Non-pigmented ciliary epithelial cell (primary cell): Measurements from ENCODE around the gene RABGAP1.

Experiments
- DNase-seq: peaks from one replicate; pipeline ENCODE4 v3.0.0-alpha.2; 2010; ENCODE audit warnings: low read depth

Gene RABGAP1

DNA sequence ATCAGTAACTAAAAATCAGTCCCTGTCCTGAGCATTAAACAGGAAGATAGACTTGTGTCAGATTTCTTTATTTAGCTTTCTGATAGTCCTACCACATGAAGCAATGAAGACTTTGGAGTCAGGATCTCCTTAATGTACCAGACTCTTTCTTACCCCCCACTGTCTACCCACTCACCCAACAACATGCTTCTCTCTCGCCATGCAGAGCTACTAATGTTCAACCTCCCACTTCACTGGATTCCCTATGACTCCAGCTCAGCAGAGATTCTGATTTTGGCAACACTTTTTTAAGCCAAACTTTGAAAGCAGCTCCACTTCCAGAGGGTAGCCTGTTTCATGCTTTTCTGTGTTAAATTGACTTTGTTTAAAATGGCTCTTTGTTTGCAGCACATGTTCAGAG is 143.4 kb downstream of the RABGAP1 start:
- DNase-seq, result no peak

DNA sequence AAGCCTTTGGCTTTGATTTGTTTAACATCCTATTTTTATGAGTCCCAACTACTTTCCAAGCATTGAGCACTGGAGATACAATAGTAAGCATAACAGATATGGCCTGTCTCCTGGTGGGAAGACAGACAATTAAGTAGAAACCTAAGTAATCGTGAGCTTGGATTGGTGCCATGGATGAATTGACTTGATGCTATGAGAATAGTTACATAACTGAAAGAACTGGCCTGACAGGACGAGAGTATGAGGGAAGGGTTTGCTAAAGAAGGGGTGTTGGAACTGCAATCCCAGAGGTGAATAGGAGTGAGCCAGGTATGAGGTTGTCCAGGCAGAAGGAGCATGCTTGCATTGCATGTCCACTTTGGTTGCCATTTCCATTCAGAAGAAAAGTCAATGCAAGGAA is 145.1 kb downstream of the RABGAP1 start:
- no peak for DNase-seq

DNA sequence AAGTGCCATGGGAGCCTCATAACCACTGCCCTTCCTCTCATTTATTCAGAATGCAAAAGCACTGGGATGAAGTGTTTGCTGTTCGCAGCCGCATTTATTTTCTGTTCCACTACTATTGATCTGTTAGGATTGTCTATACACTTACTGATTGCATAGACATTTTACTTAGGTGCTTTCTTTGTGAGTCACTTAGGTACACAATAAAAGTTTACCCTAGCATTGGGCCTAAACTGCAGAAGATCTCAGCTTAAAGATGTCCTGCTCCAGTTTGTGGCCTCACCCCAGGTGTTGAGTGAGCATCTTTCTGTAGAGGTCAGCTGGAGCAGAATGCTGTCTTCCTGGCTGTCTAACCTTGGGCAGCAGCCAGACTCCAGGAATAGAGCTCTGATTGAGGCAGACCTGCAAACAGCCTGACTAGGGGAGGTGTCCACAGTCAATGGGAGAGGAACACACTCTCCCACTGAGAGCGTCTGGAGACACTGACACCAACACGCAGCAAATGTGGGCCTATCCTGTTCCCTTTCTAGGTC is 146.6 kb downstream of the RABGAP1 start:
- DNase-seq, result no peak

DNA sequence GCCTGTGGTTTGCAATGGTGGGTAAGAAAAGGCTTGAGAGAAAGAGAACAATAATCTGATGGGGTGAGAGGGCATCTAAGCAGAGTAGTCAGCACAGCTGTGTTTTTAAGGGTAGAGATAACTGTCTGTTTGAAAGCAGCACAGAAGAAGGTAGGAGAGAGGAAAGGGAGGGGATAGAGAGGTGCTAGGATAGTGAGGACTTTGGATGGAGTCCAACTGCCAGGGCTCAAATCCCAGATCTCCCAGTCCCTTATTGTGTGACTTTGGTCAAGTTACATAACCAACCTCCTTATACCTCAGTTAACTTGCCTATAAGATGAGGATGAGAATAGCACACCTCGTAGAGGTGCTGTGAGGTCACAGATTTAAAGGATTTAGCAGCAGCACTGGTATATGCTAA is 148.2 kb downstream of the RABGAP1 start:
- DNase-seq, result no peak

- no peak for DNase-seq
Observed at GRCh38 chr9:123089790-123090189, 149.0 kb downstream of the RABGAP1 start.

GRCh38 chr9:123090198-123090896 is 149.5 kb downstream of the RABGAP1 start:
- DNase-seq, result no peak

DNA sequence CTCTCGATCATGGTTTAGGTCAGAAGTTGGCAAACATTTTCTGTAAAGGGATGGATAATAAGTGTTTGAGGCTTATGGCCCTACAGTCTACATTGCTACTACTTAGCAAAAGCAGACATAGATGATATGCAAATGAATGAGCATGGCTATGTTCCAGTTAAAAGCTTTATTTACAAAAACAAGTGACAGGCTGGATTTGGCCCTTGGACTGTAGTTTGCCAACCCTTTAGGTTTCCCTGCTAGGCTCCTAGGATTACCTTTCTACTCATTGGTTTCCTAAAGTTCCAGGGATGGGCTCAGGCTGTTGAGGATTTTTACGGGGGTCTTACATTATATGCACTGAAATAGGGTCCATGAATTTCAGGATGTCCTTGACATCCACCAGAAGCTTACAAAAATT is 150.1 kb downstream of the RABGAP1 start:
- DNase-seq, result no peak

DNA sequence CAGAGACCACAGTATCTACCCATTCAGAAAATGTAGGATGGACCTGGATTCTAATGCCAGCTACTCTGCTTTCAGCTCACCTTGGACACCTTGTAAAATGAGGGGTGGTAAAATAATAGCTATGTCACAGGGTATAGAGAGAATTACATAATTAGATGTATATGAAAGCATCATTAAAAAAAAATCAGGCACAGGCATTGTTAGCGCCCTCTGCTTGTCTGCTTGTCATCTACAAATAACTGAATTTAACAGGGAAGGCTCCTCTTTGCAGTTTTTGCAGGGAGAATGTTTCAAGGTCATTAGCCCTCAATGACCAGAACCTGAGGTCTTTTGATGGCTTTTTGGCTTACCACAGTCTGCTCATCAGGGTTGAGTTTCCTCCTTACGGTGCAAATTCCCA is 150.6 kb downstream of the RABGAP1 start:
- DNase-seq, result no peak

- DNase-seq, result no peak
Observed at GRCh38 chr9:123093141-123093540, 152.3 kb downstream of the RABGAP1 start.

- DNase-seq, result no peak
Observed at GRCh38 chr9:123096987-123097386, 156.2 kb downstream of the RABGAP1 start.

DNA sequence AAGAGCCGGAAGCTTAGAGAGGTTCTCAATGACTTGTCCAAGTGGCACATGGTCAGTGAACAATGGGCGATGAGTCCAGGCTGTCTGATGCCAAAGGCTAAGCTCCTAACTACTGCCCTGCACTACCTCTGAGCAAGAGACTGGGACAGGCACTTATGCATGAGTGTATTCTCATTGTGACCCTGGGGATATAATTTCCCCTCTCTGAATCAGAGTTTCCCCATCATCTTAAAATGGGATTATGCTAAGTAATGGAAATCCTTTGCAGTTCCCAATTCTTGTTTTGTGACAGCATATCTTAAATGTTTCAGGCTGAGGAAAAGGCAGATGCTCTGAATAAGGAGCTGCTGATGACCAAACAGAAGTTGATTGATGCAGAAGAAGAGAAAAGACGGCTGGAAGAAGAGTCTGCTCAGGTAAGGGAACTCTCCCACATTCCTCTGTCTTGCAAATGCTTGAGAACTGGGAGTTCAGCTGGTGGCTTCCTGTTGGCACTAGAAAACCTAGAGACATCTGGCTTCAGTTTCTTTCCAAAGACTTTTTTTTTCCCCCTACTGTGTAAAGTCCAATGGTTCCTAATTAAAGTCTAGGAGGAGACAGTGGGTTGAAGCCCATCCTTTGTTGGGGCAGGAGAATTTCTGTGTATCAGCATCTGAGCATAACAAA is 156.7 kb downstream of the RABGAP1 start:
- no peak for DNase-seq

DNA sequence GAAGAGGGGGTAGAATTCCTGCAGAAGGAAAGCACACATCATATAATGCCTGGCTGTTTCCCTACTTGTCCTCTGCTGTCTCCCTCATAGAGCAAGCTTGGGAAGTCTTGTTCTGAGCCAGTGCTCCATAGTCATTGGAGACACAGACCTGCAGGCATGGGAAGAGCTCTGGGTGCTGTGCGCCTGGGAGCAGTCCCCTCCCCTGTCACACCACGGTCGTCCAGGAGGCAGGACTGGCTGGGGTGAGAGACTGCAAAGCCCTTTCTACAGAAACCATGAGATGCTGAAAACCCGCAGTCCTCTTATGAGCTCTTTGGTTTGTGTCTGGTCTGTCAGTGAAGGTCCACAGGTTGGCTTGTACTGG is 157.3 kb downstream of the RABGAP1 start:
- no peak for DNase-seq

GRCh38 chr9:123099042-123099441 is 158.2 kb downstream of the RABGAP1 start:
- no peak for DNase-seq

DNA sequence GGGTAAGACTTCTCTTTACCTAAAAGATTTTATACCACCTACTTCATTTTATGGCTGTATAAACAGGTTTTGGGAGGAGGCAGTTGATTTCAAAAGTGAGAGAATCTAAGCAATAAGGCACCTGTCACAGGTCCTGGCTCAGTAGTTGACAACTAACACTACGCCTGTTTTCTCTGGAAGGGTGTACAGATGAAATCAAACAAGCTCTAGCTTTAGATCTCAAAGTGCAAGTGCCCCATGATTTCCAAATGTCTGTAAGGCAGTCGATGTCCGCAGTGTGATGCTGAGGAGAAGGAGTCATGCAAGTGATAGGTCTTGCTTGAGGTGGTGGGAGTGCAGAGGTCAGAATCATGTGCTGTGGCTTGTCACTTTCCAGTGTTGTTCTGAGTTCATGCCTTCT is 158.7 kb downstream of the RABGAP1 start:
- no peak for DNase-seq

DNA sequence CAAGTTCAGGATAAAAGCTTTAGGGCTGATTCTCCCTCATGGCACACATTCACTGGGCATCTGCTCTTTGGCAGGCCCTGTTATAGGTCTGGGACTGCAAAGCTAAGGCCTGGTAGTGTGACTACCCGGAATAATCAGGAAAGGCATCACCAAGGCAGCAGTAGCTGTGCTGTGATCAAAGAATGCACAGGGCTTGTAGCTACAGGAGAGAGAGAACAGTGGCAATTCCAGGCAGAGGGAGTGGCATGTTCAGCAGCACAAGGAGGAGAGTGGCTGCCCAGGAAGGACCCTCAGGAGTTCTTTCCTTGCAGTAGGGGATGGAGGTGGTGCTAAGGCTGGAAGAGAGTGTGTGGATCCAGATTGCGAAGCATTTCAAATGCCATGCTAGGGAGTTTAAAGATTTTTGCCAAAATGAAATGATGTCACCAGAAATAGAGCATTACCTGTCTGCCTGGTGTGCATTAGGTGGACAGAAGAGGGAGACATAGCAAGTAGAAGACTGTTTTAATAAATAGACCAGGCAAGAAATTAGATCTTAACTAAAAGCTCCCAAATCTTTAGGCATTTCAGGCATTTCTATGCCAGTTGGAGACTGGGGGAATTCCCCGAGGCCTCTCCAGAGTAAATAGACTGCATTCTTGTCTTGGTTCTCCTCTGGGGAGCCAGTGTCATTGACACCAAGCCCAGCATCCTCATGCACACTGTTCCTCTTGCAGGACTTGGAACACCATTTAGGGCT is 161.7 kb downstream of the RABGAP1 start:
- DNase-seq, result no peak

GRCh38 chr9:123104807-123105206 is 164.0 kb downstream of the RABGAP1 start:
- no peak for DNase-seq

DNA sequence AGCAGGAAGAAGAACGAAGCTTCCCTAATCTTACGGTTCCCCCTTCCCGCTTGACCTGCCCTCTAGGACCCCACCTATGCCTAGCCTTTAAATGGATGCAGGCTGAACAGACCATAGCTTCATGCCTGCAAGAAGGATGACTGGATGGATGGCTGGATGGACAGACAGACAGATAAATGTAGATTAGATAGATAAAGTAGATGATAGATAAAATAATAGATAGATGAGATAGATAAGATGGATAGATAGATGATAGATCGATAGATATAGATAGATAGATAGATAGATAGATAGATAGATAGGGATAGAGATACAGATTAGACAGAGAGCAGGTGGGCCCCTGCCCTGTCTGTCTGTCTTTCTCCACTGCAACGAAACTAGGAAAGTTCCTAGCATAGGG is 164.7 kb downstream of the RABGAP1 start:
- DNase-seq, result no peak

- DNase-seq, result no peak
Observed at GRCh38 chr9:123107639-123108285, 166.9 kb downstream of the RABGAP1 start.

DNA sequence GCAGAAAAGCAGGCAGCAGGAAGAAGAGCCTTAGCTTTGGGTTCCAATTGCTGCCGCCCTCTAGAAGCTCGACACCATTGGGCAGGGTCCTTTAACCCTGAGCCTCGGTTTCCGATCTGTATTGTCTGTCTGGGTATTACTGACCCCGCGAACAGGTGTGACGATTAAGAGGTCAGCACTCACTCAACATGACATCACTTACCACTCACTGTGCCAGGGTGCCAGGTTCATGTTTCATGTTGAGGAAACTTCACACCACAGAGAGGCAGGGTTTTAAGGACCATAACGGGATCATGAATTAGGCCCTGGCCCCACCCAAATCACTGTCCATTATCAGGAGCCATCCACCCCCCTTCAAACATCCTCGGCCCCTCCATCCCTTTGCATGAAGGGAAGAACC is 168.2 kb downstream of the RABGAP1 start:
- DNase-seq, result no peak

- DNase-seq, result no peak
Observed at GRCh38 chr9:123109540-123110279, 168.9 kb downstream of the RABGAP1 start.

- DNase-seq, result no peak
Observed at GRCh38 chr9:123111427-123112014, 170.7 kb downstream of the RABGAP1 start.
